Pancreas (tissue), 10 donors: ENCODE data around the gene ASPHD1. TPM values are rescaled to one million over a fixed set of nuclear protein-coding genes. Genes with fewer than 3 reads are reported as not detected.

Experiments
- ATAC-seq, 4 donors: fragments of 200-7000 bp; cut with Tn5 transposase; one replicate each; pipeline versions ENCODE4 v1.8.0 to v1.9.1; 2020; ENCODE audit warnings: mild to moderate bottlenecking in 4 of 4, moderate library complexity in 4 of 4
- DNase-seq, 6 donors: peaks; one replicate each; pipeline ENCODE4 v3.0.0-alpha.2; 2020
- FAIRE-seq: peaks from 2 replicates; lab custom pipeline; 2012; peaks lifted over from hg19 to GRCh38; lab: Jason Lieb, UNC
- H3K27ac ChIP-seq, 4 donors: fragments of 200-600 bp; sonication (generic); 1 replicate in 3 of 4; 2 replicates in 1 of 4; pipeline versions ENCODE4 v1.5.0 to v1.8.0; 2020
- H3K27me3 ChIP-seq, 4 donors: fragments of 200-600 bp; one replicate each; pipeline ENCODE4 v1.8.0; 2021
- H3K36me3 ChIP-seq, 3 donors: fragments of 200-600 bp; sonication (generic) in 1 of 3; one replicate each; pipeline versions ENCODE4 v1.5.0 to v1.8.0; 2020 to 2021
- H3K4me1 ChIP-seq, 3 donors: fragments of 200-600 bp; one replicate each; pipeline ENCODE4 v1.8.0; 2021
- H3K4me3 ChIP-seq, 4 donors: fragments of 200-600 bp; sonication (generic) in 2 of 4; one replicate each; pipeline versions ENCODE4 v1.5.0 to v1.8.0; 2020 to 2021
- H3K9me3 ChIP-seq, 4 donors: fragments of 200-600 bp; one replicate each; pipeline ENCODE4 v1.8.0; 2021
- CTCF ChIP-seq, 4 donors: fragments of 200-600 bp; sonication (generic) in 3 of 4; IDR thresholded peaks; one replicate each; pipeline versions ENCODE4 v1.5.0 to v1.8.0; 2021; ENCODE audit warnings: antibody characterized with exemption in 4 of 4
- WGBS, 2 donors: extraction: QIAGEN DNeasy Blood & Tissue Kit; methylation state at CpG; one replicate each; pipeline ENCODE4 v1.1.7; 2013; 5-methylcytosine and 5-hydroxymethylcytosine counted together
- intact Hi-C, 3 donors: fragments of 100-400 bp; cut with DNase I; formaldehyde crosslinking; loops; one replicate each; pipeline versions ENCODE4 v1.11.1 to v1.14.2; 2022
- polyA plus RNA-seq, 2 donors: library from polyadenylated mRNA; stranded (reverse); fragments of 200-250 nt; gene quantifications; one replicate each; pipeline ENCODE4 v1.2.3, GENCODE V29; 2013
- total RNA-seq, 6 donors: library from RNA; stranded (reverse); fragmentation: NEBNext Ultra II Directional in 4 of 6; extraction: Animal tissue kit (Norgen Biotek cat#: 25700) in 4 of 6; gene quantifications; one replicate each; pipeline versions ENCODE4 v1.2.1 to v1.2.4, GENCODE V29; 2021 to 2023
- donor health status: healthy with polysubstance abuse.
- donor health status: DM: no; HTN: no; CAD: no; lungs with moderate emphysema.
- donor health status: DM: no; HTN: no; CAD: no.
- donor health status: control.
- donor health status: control.
- donor health status: Bipolar disorder and iron deficiency.
- donor health status: DM: yes; HTN: yes; CAD: no.
- donor health status: DM: no; HTN: no; CAD: no.
- donor health status: DM: no; HTN: no; CAD: no.
- donor health status: DM: yes; HTN: yes; CAD: no.

The ASPHD1 gene
- total and polyA plus RNA-seq, 8 donors, result 3.8 to 21.2 (median 7.8) TPM

GRCh38 chr16:29898804-29899515 lies 1.3 kb upstream of the ASPHD1 start:
- TF ChIP-seq CTCF (IDR thresholded peaks at IDR 0.05), result no peak
- FAIRE-seq (no peak), DNase-seq (peak in 2 of 6 donors; percentile 77 to 83), ATAC-seq (peak; percentile 49 to 75 (median 60))
- peak overlapping the region; percentile 51 to 67 (median 56) for H3K4me3 ChIP-seq
- H3K27me3 ChIP-seq, result no peaks in the 10 kb centered on the region
- peak overlapping the region; percentile 60 to 85 (median 76) for H3K27ac ChIP-seq
- intact Hi-C loops, result no loop called here
- H3K4me1 ChIP-seq, result peaks cover 0 to 5% (median 4%) of the 10 kb centered on the region in 3 donors
- no peaks in the 10 kb centered on the region for H3K9me3 ChIP-seq
- 1% methylated on average over 20 to 25 of the region's 25 CpGs for WGBS, 2 donors
- no peaks in the 10 kb centered on the region for H3K36me3 ChIP-seq

- no peak for FAIRE-seq
- Histone ChIP-seq H3K27ac (peak within 1 kb of the TSS; percentile 60 to 85 (median 76)), H3K4me3 (peak within 1 kb of the TSS; percentile 51 to 67 (median 56)), H3K36me3 (no peaks in the 10 kb centered on the region), H3K27me3 (no peaks in the 10 kb centered on the region), H3K9me3 (no peaks in the 10 kb centered on the region), H3K4me1 (peaks cover 0 to 5% (median 4%) of the 10 kb centered on the region in 3 donors)
- TF ChIP-seq CTCF (IDR thresholded peaks at IDR 0.05), result peak in 1 of 4 donors; percentile 9
- intact Hi-C loops, result no loop called here
- peak; percentile 87 to 96 (median 91) for DNase-seq
- 0 to 1% methylated on average over 23 to 29 of the region's 29 CpGs for WGBS, 2 donors
- peak; percentile 88 to 92 (median 90) for ATAC-seq
Observed at GRCh38 chr16:29899516-29900101, 679 bp upstream of the ASPHD1 start, which contains the start of gene SEZ6L2. Gene SEZ6L2 (minus strand): TSS chr16:29899550. CDS start chr16:29899019, 531 bp downstream.

- DNase-seq, result peak in 1 of 6 donors; percentile 52
- H3K36me3 ChIP-seq, result no peaks in the 10 kb centered on the region
- peaks cover 0 to 5% (median 4%) of the 10 kb centered on the region in 3 donors for H3K4me1 ChIP-seq
- peak overlapping the region; percentile 60 to 85 (median 76) for H3K27ac ChIP-seq
- ATAC-seq, result no peak
- WGBS, 2 donors, result 56 to 59% methylated on average over 31 of the region's 31 CpGs
- intact Hi-C loops, result no loop called here
- FAIRE-seq, result no peak
- no peaks in the 10 kb centered on the region for H3K9me3 ChIP-seq
- TF ChIP-seq CTCF (IDR thresholded peaks at IDR 0.05), result no peak
- peak overlapping the region; percentile 51 to 67 (median 56) for H3K4me3 ChIP-seq
- H3K27me3 ChIP-seq, result no peaks in the 10 kb centered on the region
Observed at GRCh38 chr16:29900888-29901606, 759 bp downstream of the ASPHD1 start.

- intact Hi-C loops, result no loop called here
- WGBS, 2 donors, result 88 to 90% methylated on average over 18 to 19 of the region's 19 CpGs
Observed at GRCh38 chr16:29901607-29901945, 1.3 kb downstream of the ASPHD1 start.

More at GRCh38 chr16:29901607-29901945, 1.3 kb downstream of the ASPHD1 start:
- no peak overlapping the region for H3K27ac ChIP-seq
- TF ChIP-seq CTCF (IDR thresholded peaks at IDR 0.05), result no peak
- peak overlapping the region in 2 of 4 donors; percentile 59 to 67 for H3K4me3 ChIP-seq
- DNase-seq, result peak in 2 of 6 donors; percentile 54 to 76
- no peaks in the 10 kb centered on the region for H3K9me3 ChIP-seq
- ATAC-seq, result no peak
- FAIRE-seq, result no peak
- no peaks in the 10 kb centered on the region for H3K36me3 ChIP-seq
- peaks cover 0 to 5% (median 4%) of the 10 kb centered on the region in 3 donors for H3K4me1 ChIP-seq
- H3K27me3 ChIP-seq, result no peaks in the 10 kb centered on the region
